Panc1 (cell line): ENCODE measurements around the gene RAP1GDS1.
"Not testable (repeated sequence)": the region's sequence is repeated elsewhere in the genome, so short reads cannot be mapped to it uniquely, and the experiment has no call there.

Experiments used
- CTCF ChIP-seq: fragments of 450-650 bp; IDR thresholded peaks from 2 replicates; pipeline ENCODE4 v1.5.1; 2017; ENCODE audit warnings: mild to moderate bottlenecking
- REST ChIP-seq, 2 experiments: IDR thresholded peaks; 2 replicates each; pipeline ENCODE4 v1.6.1; 2011 to 2012; ENCODE audit warnings: low read depth in 2 of 2, control low read depth in 1 of 2, low read length in 1 of 2, mild to moderate bottlenecking in 1 of 2, moderate library complexity in 1 of 2; ENCODE audit not compliant: insufficient read depth in 1 of 2
- SIN3A ChIP-seq: IDR thresholded peaks from 2 replicates; pipeline ENCODE4 v1.6.1; 2012; ENCODE audit warnings: low read depth, mild to moderate bottlenecking, low read length, moderate library complexity, borderline replicate concordance; ENCODE audit not compliant: insufficient read depth

GRCh38 chr4:98479590-98479989 is 218.4 kb downstream of the RAP1GDS1 start:
- not testable (repeated sequence) for TF ChIP-seq SIN3A; CTCF; REST (IDR thresholded peaks at IDR 0.05; ENCODE audit: insufficient read depth in 1 of 2, low read depth in 2 of 2, low read length in 1 of 2)
